H1 (cell line): ENCODE measurements around the gene CALHM2.

Experiments
- BRCA1 ChIP-seq: IDR thresholded peaks from 2 replicates; pipeline ENCODE4 v1.6.1; 2012; ENCODE audit warnings: low read depth, low read length, improper control_type of control experiment
- CTCF ChIP-seq, 3 experiments: IDR thresholded peaks; 1 replicate in 2 of 3; 2 replicates in 1 of 3; pipeline versions ENCODE4 v1.5.1 to v1.6.1; 2011; ENCODE audit warnings: low read length in 3 of 3, mild to moderate bottlenecking in 3 of 3, inconsistent platforms in 2 of 3, low read depth in 1 of 3, moderate library complexity in 1 of 3; ENCODE audit not compliant: insufficient read depth in 1 of 3; ENCODE audit errors: control extremely low read depth in 1 of 3

GRCh38 chr10:103457896-103458583 is 5.9 kb upstream of the CALHM2 start:
- no peak for TF ChIP-seq CTCF (IDR thresholded peaks at IDR 0.05; ENCODE audit: control extremely low read depth in 1 of 3, insufficient read depth in 1 of 3, low read depth in 1 of 3, low read length in 3 of 3)
- TF ChIP-seq BRCA1 = no peak
